BLaER1 treated with 17β-estradiol and CSF1 and Interleukin-3, amounts not matched to agents 10 nM and 100 nM (cell line): ENCODE results near the gene TANGO2.

ENCODE experiments used
- H3K27ac ChIP-seq, 11 experiments: shearing (Covaris generic); formaldehyde crosslinking; 2 replicates each; pipeline ENCODE4 v1.8.1; 2022
- H3K27me3 ChIP-seq, 11 experiments: shearing (Covaris generic); formaldehyde crosslinking; 2 replicates each; pipeline ENCODE4 v1.8.1; 2022
- H3K36me3 ChIP-seq, 11 experiments: shearing (Covaris generic); formaldehyde crosslinking; 2 replicates each; pipeline ENCODE4 v1.8.1; 2022
- H3K4me1 ChIP-seq, 10 experiments: shearing (Covaris generic); formaldehyde crosslinking; 2 replicates each; pipeline ENCODE4 v1.8.1; 2022
- H3K4me2 ChIP-seq, 11 experiments: shearing (Covaris generic); formaldehyde crosslinking; 2 replicates each; pipeline ENCODE4 v1.8.1; 2022
- H3K4me3 ChIP-seq, 10 experiments: shearing (Covaris generic); formaldehyde crosslinking; 2 replicates each; pipeline ENCODE4 v1.8.1; 2022
- H3K9ac ChIP-seq, 11 experiments: shearing (Covaris generic); formaldehyde crosslinking; 2 replicates each; pipeline ENCODE4 v1.8.1; 2022
- H3K9me3 ChIP-seq, 11 experiments: shearing (Covaris generic); formaldehyde crosslinking; replicated peaks in 1 of 11; 2 replicates each; pipeline ENCODE4 v1.8.1; 2022
- H4K20me1 ChIP-seq, 11 experiments: shearing (Covaris generic); formaldehyde crosslinking; 2 replicates each; pipeline ENCODE4 v1.8.1; 2022
- Cebpa-rat ChIP-seq, 11 experiments: shearing (Covaris generic); IDR thresholded peaks; 2 replicates each; pipeline ENCODE4 v1.8.1; 2022

The TANGO2 gene

GRCh38 chr22:20116376-20116950, 95.6 kb downstream of the TANGO2 start:
- peaks cover 64 to 81% (median 77%) of the 10 kb centered on the region in 11 experiments for H3K36me3 ChIP-seq

More at GRCh38 chr22:20116376-20116950, 95.6 kb downstream of the TANGO2 start:
- H3K4me2 ChIP-seq: peak overlapping the region; percentile 96 to 99 (median 97)
- peaks cover 35 to 56% (median 49%) of the 10 kb centered on the region in 10 experiments for H3K4me1 ChIP-seq
- no peak for TF ChIP-seq Cebpa-rat (IDR thresholded peaks at IDR 0.05)
- H3K4me3 ChIP-seq: peak overlapping the region; percentile 83 to 99 (median 89)
- no peaks in the 10 kb centered on the region for H3K27me3 ChIP-seq
- no peaks in the 10 kb centered on the region for H3K9me3 ChIP-seq
- H4K20me1 ChIP-seq: peaks cover 0 to 87% (median 70%) of the 10 kb centered on the region in 11 experiments; a peak in 20 of 22 replicates
- peak overlapping the region; percentile 88 to 100 (median 96) for H3K9ac ChIP-seq
- H3K27ac ChIP-seq: peak overlapping the region; percentile 84 to 98 (median 93)
